Caco-2 (cell line): Measurements from ENCODE around the gene HADH. TPM values are rescaled to one million over a fixed set of nuclear protein-coding genes. Genes with fewer than 3 reads are reported as not detected.

Source experiments
- BruUV-seq: library from RNA; stranded (reverse); fragments of 400-500 nt; replicated peaks from 2 replicates; lab custom pipeline; 2021; lab: Mats Ljungman, UMichigan
- CTCF ChIA-PET: fragments of 300-600 bp; sonication (Branson Sonifier 250); formaldehyde crosslinking; loops from one replicate; lab custom pipeline; 2022; ENCODE audit warnings: antibody characterized with exemption; lab: Charles Lee
- POLR2A ChIA-PET: fragments of 300-600 bp; sonication (Branson Sonifier 250); formaldehyde crosslinking; loops from one replicate; lab custom pipeline; 2022; ENCODE audit warnings: antibody characterized with exemption; lab: Charles Lee
- DNase-seq, 2 experiments: peaks; one replicate each; pipeline versions ENCODE4 v3.0.0 to v3.0.0-alpha.2; 2020 to 2022
- H3K27me3 ChIP-seq: replicated peaks from 2 replicates; pipeline ENCODE4 v1.6.0; 2011; ENCODE audit warnings: low read length; ENCODE audit not compliant: control insufficient read depth, insufficient read depth
- H3K36me3 ChIP-seq: 2 replicates; pipeline ENCODE4 v1.5.1; 2011; ENCODE audit warnings: low read length; ENCODE audit not compliant: control insufficient read depth, insufficient read depth
- H3K4me1 ChIP-seq: fragments of 250-450 bp; sonication (Bioruptor Pico); 2 replicates; pipeline ENCODE4 v1.5.1; 2020; ENCODE audit warnings: mild to moderate bottlenecking
- H3K4me3 ChIP-seq: 2 replicates; pipeline ENCODE4 v1.5.1; 2011; ENCODE audit warnings: low read depth, mild to moderate bottlenecking, control low read depth, low read length
- H3K9me3 ChIP-seq: fragments of 250-450 bp; sonication (Bioruptor Pico); 2 replicates; pipeline ENCODE4 v1.5.1; 2020; ENCODE audit warnings: mild to moderate bottlenecking, moderate library complexity
- H3K27ac Mint-ChIP-seq: one replicate; pipeline ENCODE4 v1.8.0; 2022; ENCODE audit warnings: mixed read lengths; ENCODE audit not compliant: unreplicated experiment
- H3K27me3 Mint-ChIP-seq: one replicate; pipeline ENCODE4 v1.8.0; 2022; ENCODE audit warnings: mixed read lengths; ENCODE audit not compliant: insufficient read depth, unreplicated experiment
- H3K36me3 Mint-ChIP-seq: one replicate; pipeline ENCODE4 v1.8.0; 2022; ENCODE audit warnings: mild to moderate bottlenecking, mixed read lengths; ENCODE audit not compliant: insufficient read depth, unreplicated experiment
- H3K4me1 Mint-ChIP-seq: one replicate; pipeline ENCODE4 v1.8.0; 2022; ENCODE audit warnings: low read depth, mixed read lengths; ENCODE audit not compliant: unreplicated experiment
- H3K4me3 Mint-ChIP-seq: one replicate; pipeline ENCODE4 v1.8.0; 2022; ENCODE audit warnings: mild to moderate bottlenecking, moderate library complexity, mixed read lengths; ENCODE audit not compliant: unreplicated experiment
- H3K9me3 Mint-ChIP-seq: one replicate; pipeline ENCODE4 v1.8.0; 2022; ENCODE audit warnings: mixed read lengths; ENCODE audit not compliant: unreplicated experiment
- CTCF ChIP-seq, 2 experiments: fragments of 200-600 bp in 1 of 2; IDR thresholded peaks; 1 replicate in 1 of 2; 2 replicates in 1 of 2; pipeline versions ENCODE4 v1.5.1 to v1.8.0; 2011 to 2022; ENCODE audit warnings: antibody characterized with exemption in 1 of 2, control low read depth in 1 of 2, inconsistent platforms in 1 of 2, low read depth in 1 of 2, low read length in 1 of 2, mild to moderate bottlenecking in 1 of 2, moderate library complexity in 1 of 2; ENCODE audit not compliant: insufficient read depth in 1 of 2, severe bottlenecking in 1 of 2, unreplicated experiment in 1 of 2
- intact Hi-C: fragments of 100-400 bp; cut with micrococcal nuclease; formaldehyde crosslinking; loops from one replicate; pipeline ENCODE4 v1.10.0; 2022; ENCODE audit not compliant: unreplicated experiment
- total RNA-seq: library from RNA; stranded (reverse); gene quantifications from 2 replicates; pipeline ENCODE4 v1.2.3, GENCODE V29; 2022

HADH gene
- total RNA-seq, 1 experiment from 2014 or later, result 35.8 TPM

GRCh38 chr4:108052558-108053120 lies 63.0 kb downstream of the HADH start:
- no peaks in the 10 kb centered on the region for H3K36me3 ChIP-seq
- no peak for DNase-seq
- no TSS peak for BruUV-seq
- no peaks in the 10 kb centered on the region for H3K9me3 ChIP-seq
- Mint-ChIP-seq H3K27me3 (no peaks in the 10 kb centered on the region), H3K27ac (no peak overlapping the region), H3K4me3 (no peak overlapping the region), H3K36me3 (no peaks in the 10 kb centered on the region), H3K4me1 (peaks cover 7% of the 10 kb centered on the region), H3K9me3 (no peaks in the 10 kb centered on the region)
- H3K4me3 ChIP-seq, result no peak overlapping the region
- ChIA-PET CTCF (no interaction called here), POLR2A (no interaction called here)
- H3K27me3 ChIP-seq, result no peaks in the 10 kb centered on the region
- no peak for TF ChIP-seq CTCF (IDR thresholded peaks at IDR 0.05; ENCODE audit: insufficient read depth in 1 of 2, low read depth in 1 of 2, low read length in 1 of 2, severe bottlenecking in 1 of 2, unreplicated experiment in 1 of 2)
- intact Hi-C loops, result no loop called here
- H3K4me1 ChIP-seq, result peaks cover 17% of the 10 kb centered on the region

- CTCF ChIA-PET, result interaction anchor here (0.6 kb wide), 1 partner anchor 34 kb away, joined by 4 read pairs; no protein-coding TSS in a partner anchor
- TF ChIP-seq CTCF (IDR thresholded peaks at IDR 0.05; ENCODE audit: insufficient read depth in 1 of 2, low read depth in 1 of 2, low read length in 1 of 2, severe bottlenecking in 1 of 2, unreplicated experiment in 1 of 2), result no peak
- no peak overlapping the region for H3K4me3 ChIP-seq
Measured at GRCh38 chr4:108053251-108053711, 63.6 kb downstream of the HADH start.

GRCh38 chr4:108054025-108054638 lies 64.4 kb downstream of the HADH start:
- BruUV-seq, result no TSS peak
- no peak overlapping the region for H3K27ac Mint-ChIP-seq
- Histone ChIP-seq H3K4me1 (peaks cover 17% of the 10 kb centered on the region), H3K4me3 (no peak overlapping the region), H3K9me3 (no peaks in the 10 kb centered on the region), H3K36me3 (no peaks in the 10 kb centered on the region), H3K27me3 (no peaks in the 10 kb centered on the region)
- no peak for TF ChIP-seq CTCF (IDR thresholded peaks at IDR 0.05; ENCODE audit: insufficient read depth in 1 of 2, low read depth in 1 of 2, low read length in 1 of 2, severe bottlenecking in 1 of 2, unreplicated experiment in 1 of 2)
- DNase-seq, result no peak
- no peaks in the 10 kb centered on the region for H3K27me3 Mint-ChIP-seq
- CTCF ChIA-PET, result interaction anchor here (0.6 kb wide), 1 partner anchor 74 kb away, joined by 4 read pairs; no protein-coding TSS in a partner anchor
- no peaks in the 10 kb centered on the region for H3K9me3 Mint-ChIP-seq
- H3K4me1 Mint-ChIP-seq, result peaks cover 14% of the 10 kb centered on the region
- intact Hi-C loops, result no loop called here
- no peaks in the 10 kb centered on the region for H3K36me3 Mint-ChIP-seq
- POLR2A ChIA-PET, result no interaction called here
- no peak overlapping the region for H3K4me3 Mint-ChIP-seq

More at GRCh38 chr4:108053251-108053711, 63.6 kb downstream of the HADH start:
- H3K4me3 Mint-ChIP-seq, result no peak overlapping the region
- H3K27me3 ChIP-seq, result no peaks in the 10 kb centered on the region
- no peaks in the 10 kb centered on the region for H3K27me3 Mint-ChIP-seq
- no peaks in the 10 kb centered on the region for H3K9me3 Mint-ChIP-seq
- no peaks in the 10 kb centered on the region for H3K36me3 Mint-ChIP-seq
- no TSS peak for BruUV-seq
- H3K36me3 ChIP-seq, result no peaks in the 10 kb centered on the region
- intact Hi-C loops, result no loop called here
- POLR2A ChIA-PET, result no interaction called here
- peaks cover 17% of the 10 kb centered on the region for H3K4me1 ChIP-seq
- H3K27ac Mint-ChIP-seq, result no peak overlapping the region
- H3K9me3 ChIP-seq, result no peaks in the 10 kb centered on the region
- peaks cover 7% of the 10 kb centered on the region for H3K4me1 Mint-ChIP-seq
- no peak for DNase-seq
